IPS-NIHi11 (cell line): ENCODE data around the gene UAP1.

Experiments used
- DNase-seq: peaks from one replicate; pipeline ENCODE4 v3.0.0; 2012; ENCODE audit warnings: mixed read lengths, low spot score

UAP1 gene

GRCh38 chr1:162617513-162617912 is 56.0 kb downstream of the UAP1 start:
- DNase-seq, result no peak

GRCh38 chr1:162619076-162619475 is 57.6 kb downstream of the UAP1 start:
- DNase-seq, result no peak

- DNase-seq, result no peak
Measured at GRCh38 chr1:162621256-162621655, 59.7 kb downstream of the UAP1 start.

GRCh38 chr1:162625679-162626078 is 64.2 kb downstream of the UAP1 start:
- no peak for DNase-seq

GRCh38 chr1:162626094-162626493 is 64.6 kb downstream of the UAP1 start:
- DNase-seq, result no peak

- no peak for DNase-seq
Measured at GRCh38 chr1:162626761-162627160, 65.2 kb downstream of the UAP1 start.

GRCh38 chr1:162627662-162628296 is 66.3 kb downstream of the UAP1 start:
- DNase-seq, result peak; percentile 19

- DNase-seq, result no peak
Measured at GRCh38 chr1:162629077-162629627, 67.6 kb downstream of the UAP1 start.

- DNase-seq, result no peak
Measured at GRCh38 chr1:162629651-162630050, 68.1 kb downstream of the UAP1 start.

GRCh38 chr1:162631546-162632191 is 70.1 kb downstream of the UAP1 start:
- DNase-seq, result no peak

GRCh38 chr1:162632217-162632666 is 70.7 kb downstream of the UAP1 start, which contains the start of gene DDR2:
DDR2 (plus strand) TSS chr1:162632464; CDS start chr1:162719064, 86,600 bp downstream.
- no peak for DNase-seq

GRCh38 chr1:162632698-162633080 is 71.2 kb downstream of the UAP1 start:
- no peak for DNase-seq

- DNase-seq, result no peak
Measured at GRCh38 chr1:162633081-162633762, 71.7 kb downstream of the UAP1 start.

- no peak for DNase-seq
Measured at GRCh38 chr1:162635418-162635817, 73.9 kb downstream of the UAP1 start.

GRCh38 chr1:162639718-162640117 is 78.2 kb downstream of the UAP1 start:
- no peak for DNase-seq

- no peak for DNase-seq
Measured at GRCh38 chr1:162641114-162641513, 79.6 kb downstream of the UAP1 start.

GRCh38 chr1:162644986-162645314 is 83.4 kb downstream of the UAP1 start:
- no peak for DNase-seq

- DNase-seq, result no peak
Measured at GRCh38 chr1:162645666-162646065, 84.1 kb downstream of the UAP1 start.

- DNase-seq, result no peak
Measured at GRCh38 chr1:162649583-162649982, 88.1 kb downstream of the UAP1 start.
